ENCODE results near the gene AKAP13. TPM values are rescaled to one million over a fixed set of nuclear protein-coding genes. Genes with fewer than 3 reads are reported as not detected.

Gene AKAP13
- total RNA-seq, 2 experiments from 2014 or later: 282 to 304 TPM

DNA sequence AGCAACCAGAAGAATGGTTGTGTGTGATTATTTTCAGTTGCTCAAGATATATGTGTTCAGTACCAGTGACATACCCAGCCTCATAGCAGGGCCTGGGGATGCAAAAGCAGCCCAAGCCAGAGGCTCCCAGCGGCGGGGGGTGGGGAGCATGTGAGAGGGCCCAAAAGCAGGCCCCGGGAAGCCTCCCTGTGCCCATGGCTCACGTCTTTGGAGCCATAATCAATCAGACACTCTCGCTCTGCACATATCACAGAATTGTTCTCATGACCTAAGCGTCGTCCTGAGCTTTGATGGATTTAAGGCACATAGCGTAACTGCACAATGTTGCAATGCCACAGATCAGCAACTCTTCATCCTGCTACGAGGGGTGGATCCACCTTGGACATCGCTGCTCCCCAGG lies 393.6 kb downstream of the AKAP13 start:
- ATAC-seq (ENCODE audit: poor library complexity): no peak
- Histone ChIP-seq H3K27me3 (ENCODE audit: control insufficient read depth in 1 of 2, insufficient read depth in 2 of 2, low read length in 2 of 2) (no peaks in the 10 kb centered on the region), H3K4me1 (ENCODE audit: insufficient read depth, low read length) (peaks cover 9% of the 10 kb centered on the region), H3K36me3 (ENCODE audit: insufficient read depth, low read length) (peaks cover 3% of the 10 kb centered on the region), H3K27ac (ENCODE audit: low read depth in 1 of 2, low read length in 2 of 2) (no peak overlapping the region), H3K4me3 (ENCODE audit: low read length) (no peak overlapping the region), H3K9me3 (ENCODE audit: control insufficient read depth in 1 of 2, insufficient read depth in 1 of 2, low read length in 2 of 2) (no peaks in the 10 kb centered on the region)
- no peaks in the 10 kb centered on the region for H3K27me3 Mint-ChIP-seq
- peaks cover 24% of the 10 kb centered on the region for H3K4me1 Mint-ChIP-seq (ENCODE audit: low read depth)
- H3K4me3 Mint-ChIP-seq: no peak overlapping the region
- ChIA-PET CTCF (no interaction called here), POLR2A (no interaction called here)
- no peak overlapping the region for H3K27ac Mint-ChIP-seq
- H3K9me3 Mint-ChIP-seq: no peaks in the 10 kb centered on the region
- TF ChIP-seq, protein P1, sequence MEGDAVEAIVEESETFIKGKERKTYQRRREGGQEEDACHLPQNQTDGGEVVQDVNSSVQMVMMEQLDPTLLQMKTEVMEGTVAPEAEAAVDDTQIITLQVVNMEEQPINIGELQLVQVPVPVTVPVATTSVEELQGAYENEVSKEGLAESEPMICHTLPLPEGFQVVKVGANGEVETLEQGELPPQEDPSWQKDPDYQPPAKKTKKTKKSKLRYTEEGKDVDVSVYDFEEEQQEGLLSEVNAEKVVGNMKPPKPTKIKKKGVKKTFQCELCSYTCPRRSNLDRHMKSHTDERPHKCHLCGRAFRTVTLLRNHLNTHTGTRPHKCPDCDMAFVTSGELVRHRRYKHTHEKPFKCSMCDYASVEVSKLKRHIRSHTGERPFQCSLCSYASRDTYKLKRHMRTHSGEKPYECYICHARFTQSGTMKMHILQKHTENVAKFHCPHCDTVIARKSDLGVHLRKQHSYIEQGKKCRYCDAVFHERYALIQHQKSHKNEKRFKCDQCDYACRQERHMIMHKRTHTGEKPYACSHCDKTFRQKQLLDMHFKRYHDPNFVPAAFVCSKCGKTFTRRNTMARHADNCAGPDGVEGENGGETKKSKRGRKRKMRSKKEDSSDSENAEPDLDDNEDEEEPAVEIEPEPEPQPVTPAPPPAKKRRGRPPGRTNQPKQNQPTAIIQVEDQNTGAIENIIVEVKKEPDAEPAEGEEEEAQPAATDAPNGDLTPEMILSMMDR (IDR thresholded peaks at IDR 0.05): no peak
- no peaks in the 10 kb centered on the region for H3K36me3 Mint-ChIP-seq (ENCODE audit: low read depth)
- DNase-seq: no peak
- intact Hi-C loops (cut with DNase I, micrococcal nuclease): no loop called here

DNA sequence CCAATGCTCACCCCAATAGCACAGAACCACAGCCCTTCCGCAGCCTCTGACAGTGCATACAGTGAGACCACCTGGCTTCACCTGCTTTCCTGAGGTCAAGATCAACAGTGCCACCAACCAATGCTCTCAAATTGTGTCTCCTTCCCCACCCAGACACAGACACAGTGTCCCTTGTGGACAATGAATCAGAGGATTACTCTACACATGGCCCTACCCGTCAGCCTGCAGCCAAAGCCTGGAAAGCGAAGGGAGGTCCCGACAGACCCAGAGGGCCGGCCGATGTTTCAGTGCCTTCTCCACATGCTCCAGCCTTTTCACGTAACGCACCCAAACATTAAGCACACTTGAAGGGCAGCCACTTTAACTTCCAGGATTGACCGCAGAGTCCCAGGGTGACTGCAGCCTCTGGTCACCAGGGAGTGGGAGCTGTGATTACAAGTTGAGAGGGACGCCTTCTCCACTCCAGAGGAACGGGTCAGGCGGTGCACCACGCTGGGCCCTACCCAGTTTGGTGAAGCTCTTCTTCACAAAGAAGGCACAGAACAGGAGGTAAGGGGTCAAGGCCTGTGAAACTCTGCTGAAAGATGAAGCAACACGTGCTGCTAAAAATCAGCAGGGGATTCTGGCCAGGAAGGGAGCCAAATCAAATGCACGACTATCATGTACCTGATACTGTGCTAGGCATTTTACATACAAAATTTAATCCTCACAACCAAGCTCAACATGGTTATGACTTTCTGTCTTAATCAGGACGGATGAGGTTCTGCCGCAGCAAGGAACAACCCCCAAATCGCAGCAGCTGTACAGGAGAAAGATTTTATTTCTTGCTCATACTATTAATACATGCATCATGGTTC lies 397.1 kb downstream of the AKAP13 start:
- ChIA-PET CTCF (interaction anchor here (1.7 kb wide), 1 partner anchor 63 kb away, joined by 4 read pairs; no protein-coding TSS in a partner anchor), POLR2A (interaction anchor here (1.4 kb wide), 1 partner anchor 16 kb away, joined by 5 read pairs; no protein-coding TSS in a partner anchor)
- Histone ChIP-seq H3K27me3 (ENCODE audit: control insufficient read depth in 1 of 2, insufficient read depth in 2 of 2, low read length in 2 of 2) (no peaks in the 10 kb centered on the region), H3K27ac (ENCODE audit: low read depth in 1 of 2, low read length in 2 of 2) (no peak overlapping the region), H3K4me3 (ENCODE audit: low read length) (no peak overlapping the region), H3K9me3 (ENCODE audit: control insufficient read depth in 1 of 2, insufficient read depth in 1 of 2, low read length in 2 of 2) (no peaks in the 10 kb centered on the region), H3K4me1 (ENCODE audit: insufficient read depth, low read length) (peaks cover 15% of the 10 kb centered on the region), H3K36me3 (ENCODE audit: insufficient read depth, low read length) (no peaks in the 10 kb centered on the region)
- no peak for DNase-seq
- no peak for ATAC-seq (ENCODE audit: poor library complexity)
- intact Hi-C loops (cut with DNase I, micrococcal nuclease): no loop called here
- TF ChIP-seq, protein P1 (IDR thresholded peaks at IDR 0.05): no peak
- Mint-ChIP-seq H3K36me3 (ENCODE audit: low read depth) (no peaks in the 10 kb centered on the region), H3K27me3 (no peaks in the 10 kb centered on the region), H3K9me3 (no peaks in the 10 kb centered on the region), H3K27ac (no peak overlapping the region), H3K4me1 (ENCODE audit: low read depth) (peaks cover 41% of the 10 kb centered on the region), H3K4me3 (no peak overlapping the region)

DNA sequence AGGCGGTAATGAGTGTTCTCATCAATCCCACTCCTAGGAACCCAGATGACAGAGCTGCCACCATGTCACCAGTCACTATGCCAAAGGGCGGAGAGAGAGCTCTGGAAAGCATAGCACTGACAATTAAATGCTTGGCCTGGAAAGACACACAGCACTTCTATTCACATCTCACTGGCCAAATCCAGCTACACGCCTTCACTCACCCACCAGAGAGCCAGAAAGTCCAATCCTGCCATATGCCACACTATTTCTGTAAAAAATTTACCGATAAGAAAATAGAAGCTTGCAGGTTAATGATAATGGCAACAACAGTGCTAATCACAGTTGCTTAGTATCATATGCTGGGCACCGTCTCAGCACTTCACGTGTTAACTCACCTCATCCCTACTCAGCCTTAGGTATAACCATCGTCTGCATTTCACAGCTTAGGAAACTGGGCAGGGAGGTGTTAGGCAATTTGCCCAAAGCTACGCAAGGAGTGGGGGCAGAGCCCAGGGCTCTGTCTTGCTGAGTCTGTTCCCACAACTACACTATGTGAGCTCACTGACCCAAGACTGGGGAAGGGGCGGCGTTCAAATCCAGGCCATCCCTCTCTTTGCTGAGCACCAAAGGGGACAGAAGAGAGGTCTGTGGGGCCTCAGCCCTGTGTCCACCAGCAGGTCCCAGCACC lies 397.8 kb downstream of the AKAP13 start:
- Histone ChIP-seq H3K4me3 (ENCODE audit: low read length) (no peak overlapping the region), H3K27me3 (ENCODE audit: control insufficient read depth in 1 of 2, insufficient read depth in 2 of 2, low read length in 2 of 2) (no peaks in the 10 kb centered on the region), H3K9me3 (ENCODE audit: control insufficient read depth in 1 of 2, insufficient read depth in 1 of 2, low read length in 2 of 2) (no peaks in the 10 kb centered on the region), H3K36me3 (ENCODE audit: insufficient read depth, low read length) (no peaks in the 10 kb centered on the region), H3K27ac (ENCODE audit: low read depth in 1 of 2, low read length in 2 of 2) (no peak overlapping the region), H3K4me1 (ENCODE audit: insufficient read depth, low read length) (peaks cover 12% of the 10 kb centered on the region)
- H3K4me3 Mint-ChIP-seq: no peak overlapping the region
- H3K27ac Mint-ChIP-seq: no peak overlapping the region
- CTCF ChIA-PET: interaction anchor here (1.7 kb wide), 1 partner anchor 62 kb away, joined by 4 read pairs; no protein-coding TSS in a partner anchor
- H3K36me3 Mint-ChIP-seq (ENCODE audit: low read depth): no peaks in the 10 kb centered on the region
- intact Hi-C loops (cut with DNase I, micrococcal nuclease): no loop called here
- POLR2A ChIA-PET: interaction anchor here (1.4 kb wide), 1 partner anchor 15 kb away, joined by 5 read pairs; no protein-coding TSS in a partner anchor
- DNase-seq: no peak
- H3K4me1 Mint-ChIP-seq (ENCODE audit: low read depth): peaks cover 43% of the 10 kb centered on the region
- H3K27me3 Mint-ChIP-seq: no peaks in the 10 kb centered on the region
- no peaks in the 10 kb centered on the region for H3K9me3 Mint-ChIP-seq
- TF ChIP-seq, protein P1 (IDR thresholded peaks at IDR 0.05): no peak
- no peak for ATAC-seq (ENCODE audit: poor library complexity)
